ENCODE data around the gene GKAP1.
"Not testable (repeated sequence)": the region's sequence is repeated elsewhere in the genome, so short reads cannot be mapped to it uniquely, and the experiment has no call there.

Gene GKAP1

DNA sequence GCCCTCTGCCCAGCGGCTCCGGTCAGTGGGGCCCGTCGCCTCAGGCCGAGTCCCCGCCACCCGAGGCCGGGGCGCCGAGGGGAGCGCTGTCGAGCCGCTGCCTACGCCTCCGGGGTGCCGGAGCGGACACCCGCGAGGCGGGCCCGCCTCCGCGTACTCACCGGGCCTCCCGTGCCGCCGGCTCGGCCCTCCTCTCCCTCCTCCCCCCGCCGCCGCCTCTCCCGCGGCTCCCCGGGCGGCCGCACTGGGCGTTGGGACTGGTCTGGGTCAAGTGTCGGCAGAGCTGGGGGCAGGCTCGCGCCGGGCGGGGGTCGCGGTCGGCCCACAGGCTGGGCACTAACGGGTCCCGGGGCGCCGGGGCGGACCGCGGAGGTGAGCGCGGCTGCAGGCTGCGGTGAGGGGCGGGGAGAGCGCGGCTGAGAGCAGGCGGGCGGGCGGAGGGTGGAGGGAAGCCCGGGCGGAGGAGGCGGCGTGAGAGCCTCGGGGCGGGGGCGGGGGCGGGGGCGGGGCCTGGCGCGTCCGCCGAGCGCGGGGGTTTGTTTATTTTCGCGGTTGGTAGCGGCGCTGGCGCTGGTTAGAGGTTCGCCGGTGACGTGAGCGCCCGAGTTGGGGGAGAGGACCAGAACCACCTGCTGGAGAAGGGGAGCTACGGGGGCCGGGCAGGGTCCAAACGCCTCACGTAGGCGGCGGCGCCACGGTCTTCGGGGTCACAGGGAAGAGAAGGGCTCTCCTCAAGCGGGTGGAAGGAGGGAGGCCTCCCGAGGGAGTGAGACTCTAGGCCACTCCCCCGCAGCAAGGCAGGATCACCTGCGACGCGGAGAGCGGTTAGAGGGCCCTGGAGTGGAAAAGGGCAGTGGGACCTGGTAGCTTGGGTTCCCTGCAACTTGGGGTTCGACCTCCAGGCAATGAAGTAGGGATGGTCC is at the start of gene GKAP1:
GKAP1 (minus strand) TSS at position 414 of the 923 bp plus-strand sequence. CDS start 11,252 bp downstream, outside the sequence.
- DNase-seq (ENCODE audit: low read depth) = peak; percentile 79

DNA sequence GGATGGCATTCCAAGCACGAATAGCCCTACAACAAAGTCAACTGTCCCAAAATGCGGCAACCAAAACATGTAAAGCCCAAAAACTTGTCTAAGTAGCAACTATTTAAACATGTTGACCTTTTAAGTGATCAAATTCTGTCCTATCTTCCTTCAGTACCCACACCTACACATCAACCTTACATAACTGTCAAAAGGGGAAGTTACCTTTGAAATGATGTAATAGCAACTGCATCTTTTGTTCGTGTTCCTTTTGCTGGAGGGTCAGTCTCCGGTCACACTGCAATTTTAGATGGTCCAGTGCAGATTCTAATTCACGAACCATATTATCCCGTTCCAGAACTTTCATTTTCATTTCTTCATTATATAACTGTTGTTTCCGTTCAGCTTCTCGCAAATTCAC is 32.3 kb upstream of the GKAP1 start:
- not testable (repeated sequence) for DNase-seq (ENCODE audit: low read depth)

DNA sequence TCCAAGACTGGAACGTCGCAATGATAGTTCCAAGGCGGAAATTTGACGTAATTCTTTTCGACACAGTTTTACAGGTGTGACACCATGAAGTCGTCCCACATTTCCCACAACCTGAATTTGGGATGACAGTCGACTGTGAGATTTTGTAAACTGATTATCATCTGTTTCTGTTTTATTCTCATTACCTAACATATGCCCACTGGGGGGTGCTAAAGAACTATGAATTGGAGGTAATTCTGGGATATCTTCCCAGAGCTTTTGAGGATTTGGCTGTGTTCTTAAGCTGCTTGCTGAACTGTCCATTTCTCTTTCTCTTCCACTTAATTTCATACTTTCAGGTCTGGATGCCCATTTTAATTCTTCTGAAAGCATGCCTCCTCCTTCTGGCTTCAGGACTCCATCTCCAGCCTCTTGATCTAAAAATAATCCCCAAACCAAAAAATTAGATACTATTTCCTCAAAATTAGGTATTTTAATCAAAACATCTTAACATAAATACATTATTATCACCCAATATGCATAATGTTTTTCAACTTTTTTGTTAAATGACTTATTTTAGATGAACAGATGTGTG is 19.6 kb upstream of the GKAP1 start:
- DNase-seq (ENCODE audit: low read depth) = not testable (repeated sequence)

DNA sequence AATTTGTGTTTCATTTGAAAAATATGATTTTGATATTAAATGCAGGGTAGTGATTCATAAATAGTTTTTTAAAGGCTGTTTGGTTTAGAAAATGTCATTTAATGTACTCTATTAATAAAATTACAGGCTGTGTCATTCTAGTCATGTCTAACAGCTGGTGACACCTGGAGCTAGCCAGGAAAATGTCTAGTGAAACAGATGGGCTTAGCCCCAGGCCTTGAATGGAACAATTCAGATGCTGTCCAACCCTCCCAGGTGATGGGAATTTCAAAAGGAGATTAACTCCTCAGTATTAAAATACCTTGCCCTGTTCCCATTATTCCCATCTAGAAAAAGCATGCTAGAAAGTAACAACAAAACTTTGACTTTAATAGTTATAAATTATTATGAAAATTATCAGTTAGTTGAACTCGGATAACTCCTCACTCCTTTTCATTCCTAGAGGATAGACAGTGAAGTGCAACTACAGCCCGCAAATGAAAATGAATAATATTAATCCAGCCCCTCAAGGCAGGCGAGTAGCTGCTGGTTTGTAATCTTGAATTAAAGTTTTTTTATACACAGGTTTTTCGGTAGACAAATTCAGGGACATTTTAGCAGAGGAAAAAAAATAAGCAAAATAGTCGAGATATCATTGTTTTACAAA is 13.0 kb upstream of the GKAP1 start:
- not testable (repeated sequence) for DNase-seq (ENCODE audit: low read depth)

DNA sequence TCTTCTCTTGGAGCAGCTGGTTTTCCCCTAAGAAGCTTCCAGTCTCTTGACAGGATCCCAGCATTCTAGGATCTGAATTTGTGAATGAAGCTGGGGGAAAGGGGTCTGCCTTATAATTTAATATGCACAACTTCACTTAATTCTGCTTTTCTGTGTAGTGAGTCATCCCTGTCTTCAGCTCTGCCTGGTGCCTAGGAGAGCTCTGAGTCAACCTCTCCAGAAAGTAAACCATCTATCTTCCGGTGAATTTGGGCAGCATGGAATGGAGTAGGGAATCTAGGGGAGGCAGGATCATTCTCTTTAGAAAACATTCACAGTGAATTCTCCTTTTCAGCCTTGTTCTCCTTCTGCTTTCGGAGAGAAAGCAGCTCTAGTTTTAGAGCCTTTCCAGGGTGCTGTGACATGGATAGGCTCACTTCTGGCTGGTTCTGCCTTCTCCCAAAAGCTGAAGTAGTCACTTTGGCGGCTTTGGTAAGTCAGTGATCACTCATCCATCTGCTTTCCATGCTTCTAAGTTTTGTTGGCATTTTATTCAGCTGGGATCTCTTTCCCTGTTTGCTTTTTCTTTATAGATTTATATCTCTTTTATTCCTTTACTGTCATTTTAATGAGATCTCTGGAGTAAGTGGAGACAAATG is 7.5 kb upstream of the GKAP1 start:
- DNase-seq (ENCODE audit: low read depth) = not testable (repeated sequence)

DNA sequence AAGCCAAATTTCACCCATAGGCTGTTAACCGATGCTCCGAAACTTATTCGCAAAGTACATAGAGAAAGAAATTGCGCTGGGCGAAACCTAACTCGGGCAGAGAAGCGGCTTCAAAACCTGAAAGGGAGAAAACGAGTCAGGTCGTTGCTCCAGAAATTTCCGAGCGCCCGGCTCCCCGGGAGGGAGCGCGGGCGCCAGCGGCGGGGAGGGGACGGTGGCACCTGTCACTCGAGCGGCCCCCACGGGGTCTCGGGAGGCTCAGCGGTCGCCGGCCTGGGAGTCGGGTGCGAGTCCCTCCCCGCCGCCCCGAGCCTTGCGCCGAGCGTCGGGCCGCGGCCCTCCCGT is 586 bp downstream of the GKAP1 start:
- not testable (repeated sequence) for DNase-seq (ENCODE audit: low read depth)

DNA sequence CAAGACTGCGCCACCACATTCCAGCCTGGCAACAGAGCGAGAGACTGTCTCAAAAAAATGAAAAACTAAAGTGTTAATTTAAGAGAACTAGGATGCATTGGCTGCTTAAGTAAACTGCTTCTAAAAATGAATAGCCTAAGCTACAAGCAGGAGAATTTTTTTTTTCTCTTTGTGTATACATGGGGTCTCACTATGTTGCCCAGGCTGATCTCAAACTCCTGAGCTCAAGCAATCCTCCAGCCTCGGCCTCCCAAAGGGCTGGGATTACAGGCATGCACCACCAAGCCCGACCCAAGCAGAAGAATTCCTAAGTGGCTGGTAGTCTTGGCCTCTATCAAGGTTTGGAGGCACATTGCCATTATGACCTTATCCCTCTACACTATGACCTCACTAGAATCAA is 2.4 kb downstream of the GKAP1 start:
- DNase-seq (ENCODE audit: low read depth) = not testable (repeated sequence)

DNA sequence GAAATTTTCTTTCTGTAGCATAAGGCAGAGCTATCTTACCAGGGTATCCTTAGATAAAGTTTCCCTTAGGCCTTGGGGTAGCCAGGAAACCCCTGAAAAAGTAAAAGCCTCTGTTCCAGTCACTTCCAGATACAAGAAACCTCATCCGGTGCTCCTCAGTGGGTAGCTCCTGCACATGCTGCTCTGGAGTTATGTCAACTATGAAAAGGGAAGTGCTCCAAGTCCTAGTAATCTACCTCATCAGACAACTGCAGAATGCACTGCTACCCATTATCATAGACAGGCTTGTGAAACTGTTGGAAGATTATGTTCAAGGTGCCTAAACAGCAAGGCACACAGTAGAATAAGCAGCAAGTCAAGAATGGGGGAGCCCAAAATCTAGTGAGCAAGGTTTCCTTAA is 8.4 kb downstream of the GKAP1 start:
- not testable (repeated sequence) for DNase-seq (ENCODE audit: low read depth)

DNA sequence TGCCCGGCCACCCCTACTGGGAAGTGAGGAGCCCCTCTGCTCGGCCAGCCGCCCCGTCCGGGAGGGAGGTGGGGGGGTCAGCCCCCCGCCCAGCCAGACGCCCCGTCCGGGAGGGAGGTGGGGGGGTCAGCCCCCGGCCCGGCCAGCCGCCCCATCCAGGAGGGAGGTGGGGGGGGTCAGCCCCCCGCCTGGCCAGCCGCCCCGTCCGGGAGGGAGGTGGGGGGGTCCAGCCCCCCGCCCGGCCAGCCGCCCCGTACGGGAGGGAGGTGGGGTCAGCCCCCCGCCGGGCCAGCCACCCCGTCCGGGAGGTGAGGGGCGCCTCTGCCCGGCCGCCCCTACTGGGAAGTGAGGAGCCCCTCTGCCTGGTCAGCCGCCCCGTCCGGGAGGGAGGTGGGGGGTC is 13.1 kb downstream of the GKAP1 start:
- DNase-seq (ENCODE audit: low read depth) = not testable (repeated sequence)

DNA sequence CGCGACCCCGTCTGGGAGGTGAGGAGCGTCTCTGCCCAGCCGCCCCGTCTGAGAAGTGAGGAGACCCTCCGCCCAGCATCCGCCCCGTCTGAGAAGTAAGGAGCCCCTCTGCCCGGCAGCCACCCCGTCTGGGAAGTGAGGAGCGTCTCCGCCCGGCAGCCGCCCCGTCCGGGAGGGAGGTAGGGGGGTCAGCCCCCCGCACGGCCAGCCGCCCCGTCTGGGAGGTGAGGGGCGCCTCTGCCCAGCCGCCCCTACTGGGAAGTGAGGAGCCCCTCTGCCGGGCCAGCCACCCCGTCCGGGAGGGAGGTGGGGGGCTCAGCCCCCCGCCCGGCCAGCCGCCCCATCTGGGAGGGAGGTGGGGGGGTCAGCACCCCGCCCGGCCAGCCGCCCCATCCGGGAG is 13.6 kb downstream of the GKAP1 start:
- not testable (repeated sequence) for DNase-seq (ENCODE audit: low read depth)

DNA sequence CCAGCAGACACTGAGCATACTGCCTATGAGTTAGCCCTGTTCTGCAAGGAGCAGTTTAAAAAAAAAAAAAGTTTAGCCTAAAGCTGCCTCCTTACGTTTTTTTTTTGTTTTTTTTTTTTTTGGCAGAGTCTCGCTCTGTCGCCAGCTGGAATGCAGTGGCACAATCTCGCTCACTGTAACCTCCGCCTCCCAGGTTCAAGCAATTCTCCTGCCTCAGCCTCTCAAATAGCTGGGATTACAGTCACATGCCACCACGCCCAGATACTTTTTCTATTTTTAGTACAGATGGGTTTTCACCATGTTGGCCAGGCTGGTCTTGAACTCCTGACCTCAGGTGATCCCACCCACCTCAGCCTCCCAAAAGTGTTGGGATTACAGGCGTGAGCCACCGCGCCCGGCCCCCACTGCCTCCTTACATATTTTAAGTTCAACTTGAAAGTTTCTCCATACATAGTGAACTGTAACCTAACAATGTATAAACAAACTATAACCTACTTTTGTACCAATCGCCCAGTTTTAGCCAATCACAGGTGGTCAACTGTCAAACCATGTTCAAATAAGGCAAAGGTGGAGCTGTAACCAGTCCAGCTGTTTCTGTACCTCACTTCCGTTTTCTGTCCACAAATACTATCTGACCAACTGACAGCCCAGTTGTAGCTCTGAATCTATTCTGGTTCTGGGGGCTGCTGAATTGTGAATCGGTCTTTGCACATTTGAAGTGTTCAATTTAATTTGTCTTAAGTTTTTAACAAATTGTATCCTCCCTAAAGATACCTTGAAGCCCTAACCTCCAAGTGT is 17.1 kb downstream of the GKAP1 start:
- no peak for DNase-seq (ENCODE audit: low read depth)

DNA sequence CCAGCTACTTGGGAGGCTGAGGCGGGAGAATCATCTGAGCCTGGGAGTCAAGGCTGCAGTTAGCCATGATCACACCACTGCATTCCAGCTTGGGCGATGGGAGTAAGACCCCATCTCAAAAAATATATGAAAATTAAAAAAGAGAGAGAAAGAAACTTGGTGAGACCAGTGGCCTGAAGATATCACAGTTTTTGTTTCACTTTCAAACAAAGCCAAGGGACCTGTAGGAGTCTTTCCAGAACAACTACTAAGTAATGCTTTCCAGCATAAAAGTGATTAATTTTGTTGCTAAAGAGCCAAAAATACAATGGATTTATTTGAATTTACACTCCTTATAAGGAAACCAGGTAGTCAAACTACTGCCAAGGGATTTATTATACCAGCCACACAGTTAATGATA is 23.5 kb downstream of the GKAP1 start:
- no peak for DNase-seq (ENCODE audit: low read depth)

DNA sequence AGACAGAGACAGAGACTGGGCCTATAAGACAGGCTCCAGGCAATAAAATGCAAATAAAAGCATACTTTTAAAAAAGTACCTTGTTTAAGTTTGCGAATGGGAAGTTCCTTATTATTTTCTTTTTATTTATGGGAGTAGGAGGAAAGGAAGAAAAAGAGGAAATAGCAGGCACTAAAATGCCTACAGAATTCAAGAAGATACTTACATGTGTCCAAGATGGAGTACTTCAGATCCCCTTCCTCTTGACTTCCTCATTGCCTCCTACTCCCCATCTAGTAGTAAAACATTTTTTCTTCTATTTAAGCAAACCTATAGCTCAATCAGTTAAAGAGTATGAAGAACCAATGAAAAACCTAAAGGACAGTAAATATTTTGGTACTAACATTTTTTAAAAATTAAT is 24.8 kb downstream of the GKAP1 start:
- DNase-seq (ENCODE audit: low read depth) = no peak

DNA sequence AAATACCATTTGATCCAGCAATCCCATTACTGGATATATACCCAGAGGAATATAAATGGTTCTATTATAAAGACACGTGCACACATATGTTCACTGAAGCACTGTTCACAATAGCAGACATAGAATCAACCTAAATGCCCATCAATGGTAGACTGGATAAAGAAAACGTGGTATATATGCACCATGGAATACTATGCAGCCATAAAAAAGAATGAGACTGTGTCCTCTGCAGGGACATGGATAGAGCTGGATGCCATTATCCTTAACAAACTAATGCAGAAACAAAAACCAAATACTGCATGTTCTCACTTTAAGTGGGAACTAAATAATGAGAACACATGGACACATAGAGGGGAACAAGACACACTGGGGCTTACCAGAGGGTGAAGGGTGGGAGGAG is 39.4 kb downstream of the GKAP1 start:
- DNase-seq (ENCODE audit: low read depth) = no peak

DNA sequence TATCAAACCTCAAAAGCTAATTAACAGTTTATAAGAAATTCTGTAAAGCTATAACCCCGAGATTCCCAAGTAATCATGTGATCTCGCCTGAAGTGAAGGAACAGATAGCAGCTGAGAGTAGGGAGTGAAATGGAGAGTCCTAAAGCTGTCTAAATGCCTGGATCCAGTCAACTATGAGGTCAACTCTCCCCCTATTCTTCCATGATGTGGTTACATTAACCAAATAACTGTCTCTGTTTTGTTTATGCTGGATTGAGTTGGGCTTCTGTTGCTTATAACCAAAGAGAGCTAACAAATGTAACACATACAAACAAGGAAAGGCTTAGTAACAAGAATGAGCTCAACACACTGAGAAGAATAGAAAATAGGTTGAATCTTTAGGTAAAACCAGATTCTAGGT is 41.6 kb downstream of the GKAP1 start:
- no peak for DNase-seq (ENCODE audit: low read depth)

DNA sequence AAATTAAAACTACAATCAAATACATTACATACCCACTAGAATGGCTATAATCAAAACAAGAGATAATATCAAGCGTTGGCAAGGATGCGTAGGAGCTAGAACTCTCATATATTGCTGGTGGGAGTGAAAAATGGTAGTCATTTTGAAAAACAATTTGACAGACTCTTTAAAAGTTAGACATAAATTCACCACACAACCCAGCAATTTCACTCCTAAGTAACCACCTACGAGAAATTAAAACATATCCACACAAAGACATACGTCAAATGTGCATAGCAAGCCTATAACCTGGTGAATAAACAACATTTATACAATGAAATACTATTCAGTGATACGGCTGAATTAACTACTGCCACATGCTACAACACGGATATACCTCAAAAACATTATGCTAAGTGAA is 44.7 kb downstream of the GKAP1 start:
- DNase-seq (ENCODE audit: low read depth) = no peak

DNA sequence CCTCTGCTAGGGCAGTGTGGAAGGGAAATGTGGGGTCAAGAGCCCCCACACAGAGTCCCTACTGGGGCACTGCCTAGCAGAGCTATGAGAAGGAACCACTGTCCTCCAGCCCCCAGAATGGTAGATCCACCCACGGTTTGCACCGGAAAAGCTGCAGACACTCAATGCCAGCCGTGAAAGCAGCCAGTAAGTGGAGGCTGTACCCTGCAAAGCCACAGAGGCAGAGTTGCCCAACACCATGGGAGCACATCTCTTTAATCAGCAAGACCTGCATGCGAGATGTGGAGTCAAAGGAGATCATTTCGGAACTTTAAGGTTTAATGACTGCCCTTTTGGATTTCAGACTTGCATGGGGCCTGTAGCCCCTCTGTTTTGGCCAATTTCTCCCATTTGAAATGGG is 52.2 kb downstream of the GKAP1 start:
- no peak for DNase-seq (ENCODE audit: low read depth)

DNA sequence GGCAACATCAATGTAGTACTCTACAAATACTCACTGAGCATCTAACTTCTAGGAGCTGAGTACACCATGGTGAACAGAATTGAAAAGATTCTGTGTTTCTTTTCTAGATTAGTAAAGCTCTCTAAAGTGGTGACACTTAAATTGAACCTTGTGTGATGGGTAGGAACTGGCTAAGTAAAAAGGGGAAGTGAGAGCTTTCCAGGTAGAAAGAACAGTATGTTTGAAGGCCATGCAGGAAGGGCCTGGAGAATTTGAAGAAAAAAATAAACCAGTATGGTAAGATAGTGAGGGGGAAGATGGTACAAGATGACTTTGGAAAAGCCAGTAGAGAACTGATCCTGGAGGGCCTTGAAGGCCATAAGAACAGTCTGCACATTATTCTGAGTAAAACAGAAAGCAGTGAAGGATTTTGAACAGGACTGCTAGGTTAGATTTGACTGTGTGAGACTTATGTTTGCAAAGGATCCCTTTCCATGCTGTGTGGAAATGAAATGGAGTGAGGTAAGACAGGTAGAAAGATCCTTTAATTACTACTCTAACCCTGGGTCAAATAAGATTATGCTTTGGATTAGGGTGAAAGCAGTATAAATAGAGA is 63.1 kb downstream of the GKAP1 start:
- DNase-seq (ENCODE audit: low read depth) = no peak

DNA sequence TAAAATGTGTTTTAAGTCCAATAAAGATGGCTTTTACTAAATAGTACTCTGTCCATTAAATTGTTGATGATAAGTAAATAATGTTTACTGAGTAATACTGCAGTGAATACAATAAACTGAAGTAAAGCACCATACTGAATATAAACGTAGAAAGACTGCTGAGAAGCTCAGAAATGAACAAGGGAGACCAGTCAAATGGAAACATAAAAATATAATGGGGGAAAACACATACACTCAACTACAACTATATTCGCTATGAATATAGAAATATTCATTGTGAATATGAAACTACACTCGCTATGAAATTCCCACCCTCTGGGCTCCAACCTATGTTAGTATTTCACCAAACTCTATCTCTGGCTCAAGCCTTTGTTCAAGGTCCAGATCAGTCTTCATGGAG is 67.9 kb downstream of the GKAP1 start:
- DNase-seq (ENCODE audit: low read depth) = no peak

DNA sequence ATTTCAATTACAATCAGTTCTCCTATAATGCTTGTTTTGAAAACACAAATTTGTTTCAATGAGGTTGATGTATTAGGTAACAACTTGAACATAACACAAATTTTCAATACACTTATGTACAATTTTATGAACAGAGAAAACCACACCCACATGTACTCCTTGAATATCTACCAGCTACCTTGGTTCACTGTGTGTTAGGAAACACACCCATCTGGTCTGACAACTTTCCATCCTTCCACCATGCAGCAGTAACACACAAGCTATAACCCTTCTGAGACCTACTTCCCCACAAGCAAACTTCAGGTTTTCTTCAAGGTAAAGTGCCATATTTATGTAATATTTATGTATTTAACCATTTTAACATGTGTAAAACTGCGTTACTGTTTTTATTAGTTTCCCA is 73.4 kb downstream of the GKAP1 start:
- DNase-seq (ENCODE audit: low read depth) = no peak

DNA sequence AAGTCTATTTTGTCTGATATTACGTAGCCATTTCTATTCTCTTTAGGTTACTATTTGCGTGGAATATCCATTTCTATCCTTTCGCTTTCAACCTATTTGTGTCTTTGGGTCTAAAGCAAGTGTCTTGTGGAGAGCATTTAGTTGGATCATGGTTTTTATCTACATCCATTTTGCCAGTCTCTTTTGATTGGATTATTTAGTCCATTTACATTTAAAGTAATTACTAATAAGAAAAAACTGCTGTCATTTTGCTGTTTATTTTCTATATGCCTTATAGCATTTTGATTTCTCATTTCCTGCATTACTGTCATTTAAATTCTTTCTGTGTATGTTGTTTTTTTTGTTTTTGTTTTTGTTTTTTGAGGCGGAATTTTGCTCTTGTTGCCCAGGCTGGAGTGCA is 83.8 kb downstream of the GKAP1 start:
- no peak for DNase-seq (ENCODE audit: low read depth)

All from T-helper 22 cell (primary cell).